ENCODE results near the gene FTCD. TPM values are rescaled to one million over a fixed set of nuclear protein-coding genes. Genes with fewer than 3 reads are reported as not detected.
"Not testable (repeated sequence)": the region's sequence is repeated elsewhere in the genome, so short reads cannot be mapped to it uniquely, and the experiment has no call there.

Gene FTCD
- total RNA-seq, 4 donors from 2014 or later: 0.29 TPM; not detected in 3

DNA sequence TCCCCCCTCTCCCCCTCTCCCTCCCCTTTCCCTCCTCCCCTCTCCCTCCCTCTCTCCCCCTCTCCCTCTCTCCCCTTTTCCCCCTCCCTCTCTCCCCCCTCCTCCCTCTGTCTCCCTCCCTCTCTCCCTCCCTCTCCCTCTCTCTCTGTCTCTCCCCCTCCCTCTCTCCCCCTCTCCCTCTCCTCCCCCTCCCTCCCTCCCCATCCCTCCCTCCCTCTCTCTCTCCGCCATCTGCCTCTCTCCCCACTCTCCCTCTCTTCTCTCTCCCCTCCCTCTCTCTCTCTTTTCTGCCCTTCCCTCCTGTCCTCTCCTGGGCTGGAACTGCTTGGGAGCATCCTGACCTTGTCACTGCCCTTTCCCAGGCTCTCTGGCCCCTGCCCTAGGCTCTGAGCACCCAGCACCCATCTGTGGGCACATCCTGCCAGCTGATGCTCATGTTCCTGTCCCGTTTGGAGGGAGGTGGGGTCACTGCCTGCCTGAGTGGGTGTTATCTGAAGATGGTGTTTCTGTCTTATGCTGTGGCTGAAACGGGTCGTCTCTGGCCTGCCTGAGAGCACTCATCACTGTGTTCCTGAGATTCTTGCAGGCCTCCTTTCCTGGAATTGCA, 10.8 kb downstream of the FTCD start:
- 45 to 48% methylated on average over 3 of the region's 4 CpGs for WGBS, 2 donors
- intact Hi-C loops (cut with DNase I; ENCODE audit: low total_unique reads): no loop called here
- TF ChIP-seq, protein P1, sequence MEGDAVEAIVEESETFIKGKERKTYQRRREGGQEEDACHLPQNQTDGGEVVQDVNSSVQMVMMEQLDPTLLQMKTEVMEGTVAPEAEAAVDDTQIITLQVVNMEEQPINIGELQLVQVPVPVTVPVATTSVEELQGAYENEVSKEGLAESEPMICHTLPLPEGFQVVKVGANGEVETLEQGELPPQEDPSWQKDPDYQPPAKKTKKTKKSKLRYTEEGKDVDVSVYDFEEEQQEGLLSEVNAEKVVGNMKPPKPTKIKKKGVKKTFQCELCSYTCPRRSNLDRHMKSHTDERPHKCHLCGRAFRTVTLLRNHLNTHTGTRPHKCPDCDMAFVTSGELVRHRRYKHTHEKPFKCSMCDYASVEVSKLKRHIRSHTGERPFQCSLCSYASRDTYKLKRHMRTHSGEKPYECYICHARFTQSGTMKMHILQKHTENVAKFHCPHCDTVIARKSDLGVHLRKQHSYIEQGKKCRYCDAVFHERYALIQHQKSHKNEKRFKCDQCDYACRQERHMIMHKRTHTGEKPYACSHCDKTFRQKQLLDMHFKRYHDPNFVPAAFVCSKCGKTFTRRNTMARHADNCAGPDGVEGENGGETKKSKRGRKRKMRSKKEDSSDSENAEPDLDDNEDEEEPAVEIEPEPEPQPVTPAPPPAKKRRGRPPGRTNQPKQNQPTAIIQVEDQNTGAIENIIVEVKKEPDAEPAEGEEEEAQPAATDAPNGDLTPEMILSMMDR (IDR thresholded peaks at IDR 0.05): no peak
- TF ChIP-seq POLR2A (IDR thresholded peaks at IDR 0.05): no peak
- no peak overlapping the region for H3K4me3 ChIP-seq (ENCODE audit: low read depth, poor library complexity, severe bottlenecking)
- DNase-seq (ENCODE audit: low spot score in 2 of 2): no peak

DNA sequence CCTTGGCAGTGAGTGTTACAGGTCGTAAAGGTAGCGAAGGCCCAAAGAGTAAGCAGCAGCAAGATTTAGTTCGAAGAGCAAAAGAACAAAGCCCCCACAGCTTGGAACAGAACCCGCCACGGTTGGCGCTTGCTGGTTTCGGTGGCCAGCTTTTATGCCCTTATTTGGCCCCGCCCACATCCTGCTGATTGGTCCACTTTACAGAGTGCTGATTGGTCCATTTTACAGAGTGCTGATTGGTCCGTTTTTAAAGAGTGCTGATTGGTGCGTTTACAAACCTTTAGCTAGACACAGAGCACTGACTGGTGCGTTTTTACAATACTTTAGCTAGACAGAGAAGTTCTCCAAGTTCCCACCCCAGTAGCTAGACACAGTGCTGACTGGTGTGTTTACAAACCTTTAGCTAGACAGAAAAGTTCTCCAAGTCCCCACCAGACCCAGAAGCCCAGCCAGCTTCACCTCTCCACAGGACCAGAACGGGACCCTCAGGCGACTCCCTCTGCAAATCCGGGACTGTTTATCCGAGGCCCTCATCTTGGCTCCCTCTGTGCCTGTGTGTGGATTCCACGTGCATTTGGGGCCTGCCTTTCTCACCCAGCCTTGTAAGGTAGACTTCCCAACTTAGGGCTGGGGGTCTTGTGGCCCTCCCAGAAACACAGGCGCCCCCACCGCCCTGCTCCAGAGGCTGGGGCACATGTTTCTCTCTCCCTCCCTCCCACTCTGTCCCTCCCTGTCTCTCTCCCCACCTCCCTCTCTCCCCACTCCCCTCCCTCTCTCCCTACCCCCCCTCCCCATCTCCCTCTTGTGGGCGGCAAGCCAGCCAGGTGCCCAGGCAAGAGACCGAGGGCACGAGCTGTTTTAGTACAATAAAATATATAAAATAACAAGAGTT, 12.6 kb downstream of the FTCD start:
- 78 to 89% methylated on average over 21 of the region's 21 CpGs for WGBS, 2 donors
- no peak for DNase-seq (ENCODE audit: low spot score in 2 of 2)
- intact Hi-C loops (cut with DNase I; ENCODE audit: low total_unique reads): no loop called here
- no peak for TF ChIP-seq POLR2A (IDR thresholded peaks at IDR 0.05)
- TF ChIP-seq, protein P1 (IDR thresholded peaks at IDR 0.05): no peak
- no peak overlapping the region for H3K4me3 ChIP-seq (ENCODE audit: low read depth, poor library complexity, severe bottlenecking)

DNA sequence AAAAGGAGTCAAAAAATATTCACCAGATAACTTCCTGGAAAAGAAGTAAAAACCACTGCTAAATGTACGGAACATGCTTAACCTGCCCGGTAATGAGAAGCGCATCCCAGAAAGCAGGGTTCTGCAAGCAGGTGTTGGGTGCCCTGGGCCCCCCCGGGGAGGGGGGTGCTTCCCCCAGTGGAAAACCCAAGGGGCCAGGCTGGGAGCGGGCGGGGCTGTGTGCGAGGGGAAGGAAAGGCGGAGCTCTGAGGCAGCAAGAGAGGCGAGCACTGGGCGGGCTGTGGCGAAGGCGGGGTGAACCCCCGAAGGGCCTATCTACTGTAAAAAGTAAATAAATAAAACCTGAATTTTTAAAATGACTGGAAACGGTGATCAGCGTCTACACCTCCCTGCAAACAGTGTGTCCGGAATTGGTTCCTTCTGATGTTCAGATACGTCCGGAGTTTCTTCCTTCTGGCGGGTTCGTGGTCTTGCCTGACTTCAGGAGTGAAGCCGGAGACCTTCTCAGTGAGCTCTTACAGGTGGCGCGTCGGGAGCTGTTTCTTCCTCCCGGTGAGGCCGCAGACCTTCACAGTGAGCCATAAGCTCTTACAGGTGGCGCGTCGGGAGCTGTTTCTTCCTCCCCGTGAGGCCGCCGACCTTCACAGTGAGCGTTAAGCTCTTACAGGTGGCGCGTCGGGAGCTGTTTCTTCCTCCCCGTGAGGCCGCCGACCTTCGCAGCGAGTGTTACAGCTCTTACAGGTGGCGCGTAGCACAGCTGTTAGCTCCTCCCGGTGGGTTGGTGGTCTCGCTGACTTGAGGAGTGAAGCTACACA, 13.4 kb downstream of the FTCD start:
- no peak for DNase-seq (ENCODE audit: low spot score in 2 of 2)
- intact Hi-C loops (cut with DNase I; ENCODE audit: low total_unique reads): no loop called here
- no peak overlapping the region for H3K4me3 ChIP-seq (ENCODE audit: low read depth, poor library complexity, severe bottlenecking)
- no peak for TF ChIP-seq POLR2A (IDR thresholded peaks at IDR 0.05)
- WGBS, 2 donors: 86 to 88% methylated on average over 45 of the region's 45 CpGs

DNA sequence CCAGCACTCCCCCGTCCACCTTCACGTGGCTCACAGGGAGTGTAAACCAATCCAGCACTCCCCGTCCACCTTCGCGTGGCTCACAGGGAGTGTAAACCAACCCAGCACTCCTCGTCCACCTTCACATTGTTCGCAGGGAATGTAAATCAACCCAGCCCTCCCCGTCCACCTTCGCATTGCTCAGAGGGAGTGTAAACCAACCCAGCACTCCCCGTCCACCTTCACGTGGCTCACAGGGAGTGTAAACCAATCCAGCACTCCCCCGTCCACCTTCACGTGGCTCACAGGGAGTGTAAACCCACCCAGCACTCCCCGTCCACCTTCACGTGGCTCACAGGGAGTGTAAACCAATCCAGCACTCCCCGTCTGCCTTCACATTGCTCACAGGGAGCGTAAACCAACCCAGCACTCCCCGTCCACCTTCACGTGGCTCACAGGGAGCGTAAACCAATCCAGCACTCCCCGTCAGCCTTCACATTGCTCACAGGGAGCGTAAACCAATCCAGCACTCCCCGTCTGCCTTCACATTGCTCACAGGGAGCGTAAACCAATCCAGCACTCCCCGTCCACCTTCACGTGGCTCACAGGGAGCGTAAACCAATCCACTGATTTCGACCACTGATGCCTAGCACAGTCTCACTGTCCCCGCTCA, 14.9 kb downstream of the FTCD start:
- H3K4me3 ChIP-seq (ENCODE audit: low read depth, poor library complexity, severe bottlenecking); DNase-seq (ENCODE audit: low spot score in 2 of 2); intact Hi-C loops (cut with DNase I; ENCODE audit: low total_unique reads): not testable (repeated sequence)
- 52 to 60% methylated on average over 29 of the region's 29 CpGs for WGBS, 2 donors

DNA sequence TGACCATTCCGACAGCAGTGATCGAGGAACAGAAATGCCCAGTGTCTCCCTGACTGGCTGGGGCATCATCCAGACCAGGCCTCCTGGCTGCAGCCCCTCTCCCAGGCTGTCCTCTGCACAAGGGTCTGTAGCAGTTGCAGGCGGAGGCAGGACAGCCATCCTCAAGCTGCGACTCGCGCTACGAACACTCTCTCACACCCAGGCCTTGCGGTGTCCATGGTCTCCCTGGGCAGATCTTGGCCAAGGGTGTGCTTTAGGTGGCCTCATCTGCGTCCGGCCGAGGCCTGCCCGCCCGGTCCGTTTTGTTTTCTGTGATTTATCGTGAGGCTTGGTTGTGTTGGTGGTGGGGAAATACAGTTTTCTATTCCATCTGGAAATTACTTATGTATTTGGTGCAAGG, 15.7 kb downstream of the FTCD start:
- intact Hi-C loops (cut with DNase I; ENCODE audit: low total_unique reads): no loop called here

DNA sequence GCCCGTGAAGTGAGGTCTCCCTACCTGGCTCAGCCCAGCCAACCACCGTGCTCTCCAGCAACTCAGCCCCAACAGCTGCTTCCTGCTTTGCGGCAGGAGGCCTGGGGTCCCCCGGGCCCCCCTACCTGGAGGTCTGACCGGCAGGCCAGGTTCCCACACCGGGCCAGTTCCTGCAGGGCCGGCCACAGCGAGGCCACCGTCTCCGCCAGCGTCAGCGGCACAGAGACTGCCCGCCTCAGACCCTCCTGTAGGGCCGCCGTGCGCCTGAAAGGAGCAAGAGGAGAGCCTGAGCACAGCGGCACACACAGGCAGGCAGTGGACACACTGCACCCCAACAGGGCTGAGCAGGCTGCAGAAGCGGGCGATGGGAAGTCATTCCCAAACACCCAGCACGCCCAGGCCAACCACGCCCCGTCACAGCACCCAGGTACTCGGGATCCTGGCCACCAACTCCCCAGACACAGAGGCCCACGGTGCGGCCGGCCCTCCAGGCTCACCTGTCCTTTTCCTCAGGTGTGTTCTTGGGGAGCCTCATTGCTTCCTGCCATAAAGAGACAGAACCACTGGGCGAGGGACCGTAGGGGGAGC, 16.9 kb downstream of the FTCD start:
- no peak for DNase-seq (ENCODE audit: low spot score in 2 of 2)
- WGBS, 2 donors: 88 to 93% methylated on average over 20 to 25 of the region's 28 CpGs
- intact Hi-C loops (cut with DNase I; ENCODE audit: low total_unique reads): no loop called here
- TF ChIP-seq, protein P1 (IDR thresholded peaks at IDR 0.05): no peak
- TF ChIP-seq POLR2A (IDR thresholded peaks at IDR 0.05): no peak
- H3K4me3 ChIP-seq (ENCODE audit: low read depth, poor library complexity, severe bottlenecking): no peak overlapping the region

More for the DNA sequence above, 15.7 kb downstream of the FTCD start:
- no peak overlapping the region for H3K4me3 ChIP-seq (ENCODE audit: low read depth, poor library complexity, severe bottlenecking)
- 89 to 94% methylated on average over 15 of the region's 15 CpGs for WGBS, 2 donors
- no peak for TF ChIP-seq POLR2A (IDR thresholded peaks at IDR 0.05)
- TF ChIP-seq, protein P1 (IDR thresholded peaks at IDR 0.05): no peak
- DNase-seq (ENCODE audit: low spot score in 2 of 2): no peak
